ENCODE measurements around the gene DEPDC1.

Gene DEPDC1, protein sequence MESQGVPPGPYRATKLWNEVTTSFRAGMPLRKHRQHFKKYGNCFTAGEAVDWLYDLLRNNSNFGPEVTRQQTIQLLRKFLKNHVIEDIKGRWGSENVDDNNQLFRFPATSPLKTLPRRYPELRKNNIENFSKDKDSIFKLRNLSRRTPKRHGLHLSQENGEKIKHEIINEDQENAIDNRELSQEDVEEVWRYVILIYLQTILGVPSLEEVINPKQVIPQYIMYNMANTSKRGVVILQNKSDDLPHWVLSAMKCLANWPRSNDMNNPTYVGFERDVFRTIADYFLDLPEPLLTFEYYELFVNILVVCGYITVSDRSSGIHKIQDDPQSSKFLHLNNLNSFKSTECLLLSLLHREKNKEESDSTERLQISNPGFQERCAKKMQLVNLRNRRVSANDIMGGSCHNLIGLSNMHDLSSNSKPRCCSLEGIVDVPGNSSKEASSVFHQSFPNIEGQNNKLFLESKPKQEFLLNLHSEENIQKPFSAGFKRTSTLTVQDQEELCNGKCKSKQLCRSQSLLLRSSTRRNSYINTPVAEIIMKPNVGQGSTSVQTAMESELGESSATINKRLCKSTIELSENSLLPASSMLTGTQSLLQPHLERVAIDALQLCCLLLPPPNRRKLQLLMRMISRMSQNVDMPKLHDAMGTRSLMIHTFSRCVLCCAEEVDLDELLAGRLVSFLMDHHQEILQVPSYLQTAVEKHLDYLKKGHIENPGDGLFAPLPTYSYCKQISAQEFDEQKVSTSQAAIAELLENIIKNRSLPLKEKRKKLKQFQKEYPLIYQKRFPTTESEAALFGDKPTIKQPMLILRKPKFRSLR

DNA sequence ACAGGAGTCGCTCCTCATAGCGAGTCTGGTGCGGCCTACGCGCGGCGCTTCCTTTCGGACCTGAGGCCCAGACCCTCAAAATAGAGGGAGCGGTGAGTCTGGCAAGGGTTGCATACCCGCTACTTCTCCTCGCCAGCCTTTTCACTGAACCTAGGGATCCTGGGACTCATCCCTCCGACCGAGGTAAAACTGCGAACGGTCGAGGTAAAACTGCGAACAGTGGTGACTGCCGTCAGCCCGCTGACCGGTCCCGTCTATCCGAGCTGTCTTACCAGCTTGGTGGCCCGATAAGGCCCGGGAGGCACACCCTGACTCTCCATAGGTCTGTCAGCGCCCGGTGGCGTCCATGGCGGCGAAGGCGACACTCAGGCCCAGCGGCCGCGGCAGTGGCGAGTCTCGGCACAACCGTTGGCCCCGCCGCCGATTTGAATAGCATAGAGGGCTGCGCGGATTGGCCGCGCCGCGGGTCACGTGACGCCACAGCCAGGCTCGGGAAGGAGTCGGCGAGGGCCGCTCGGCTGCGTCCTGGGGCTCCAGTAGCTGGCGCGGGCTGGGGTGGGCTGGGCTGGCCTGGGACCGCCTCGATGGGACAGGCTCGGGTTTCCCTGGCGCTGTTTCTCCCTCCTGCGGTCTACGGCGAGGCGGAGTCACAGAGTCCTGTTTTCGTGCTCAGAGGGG is at the start of gene DEPDC1:
TSS of gene DEPDC1 (minus strand) at position 403 of the 678 bp plus-strand sequence. CDS start at position 320, 83 bp downstream.
- no peak for TF ChIP-seq GATA3 (IDR thresholded peaks at IDR 0.05; ENCODE audit: low read depth, low read length)
- no peak for TF ChIP-seq GATA2 (IDR thresholded peaks at IDR 0.05; ENCODE audit: low read depth, low read length)

DNA sequence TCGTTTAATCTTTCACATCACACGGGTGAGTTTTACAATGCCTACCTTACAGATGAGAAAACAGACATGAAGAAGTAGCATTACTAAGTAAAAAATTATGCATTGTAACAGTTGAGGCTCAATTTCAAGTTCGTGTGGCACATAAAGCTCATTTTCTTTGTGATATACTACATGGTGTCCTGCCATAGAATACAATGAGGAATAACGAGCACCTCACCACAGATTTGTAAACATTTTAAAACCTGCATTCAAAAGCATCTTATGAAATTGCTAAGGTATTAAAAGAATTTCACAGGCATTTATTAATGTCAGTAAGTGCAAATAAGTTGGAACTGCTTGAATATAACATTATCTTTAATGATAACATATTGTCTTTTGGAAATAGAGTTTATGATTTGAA is 47.8 kb upstream of the DEPDC1 start:
- TF ChIP-seq GATA2 (IDR thresholded peaks at IDR 0.05; ENCODE audit: low read depth, low read length) (no peak), GATA3 (IDR thresholded peaks at IDR 0.05; ENCODE audit: low read depth, low read length) (no peak)

DNA sequence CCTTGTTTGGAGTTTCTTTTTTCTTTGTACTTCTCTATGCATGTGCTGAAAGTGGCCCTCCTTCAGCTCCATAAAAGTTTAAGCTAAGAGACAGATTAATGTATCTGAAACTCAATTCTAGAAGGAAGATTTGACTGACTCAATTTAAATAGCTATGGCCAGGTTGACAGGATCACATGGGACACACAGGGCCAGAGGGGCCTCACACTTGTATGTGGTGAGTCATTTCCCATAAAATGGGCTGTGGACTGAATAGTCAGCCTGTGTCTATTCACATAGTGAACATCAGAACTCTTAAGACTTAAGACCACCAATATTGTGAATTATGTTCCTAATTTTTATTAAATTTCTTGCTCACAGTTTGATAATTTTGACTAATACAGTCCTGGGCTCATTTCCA is 45.7 kb upstream of the DEPDC1 start:
- TF ChIP-seq GATA3 (IDR thresholded peaks at IDR 0.05; ENCODE audit: low read depth, low read length) (no peak), GATA2 (IDR thresholded peaks at IDR 0.05; ENCODE audit: low read depth, low read length) (no peak)

DNA sequence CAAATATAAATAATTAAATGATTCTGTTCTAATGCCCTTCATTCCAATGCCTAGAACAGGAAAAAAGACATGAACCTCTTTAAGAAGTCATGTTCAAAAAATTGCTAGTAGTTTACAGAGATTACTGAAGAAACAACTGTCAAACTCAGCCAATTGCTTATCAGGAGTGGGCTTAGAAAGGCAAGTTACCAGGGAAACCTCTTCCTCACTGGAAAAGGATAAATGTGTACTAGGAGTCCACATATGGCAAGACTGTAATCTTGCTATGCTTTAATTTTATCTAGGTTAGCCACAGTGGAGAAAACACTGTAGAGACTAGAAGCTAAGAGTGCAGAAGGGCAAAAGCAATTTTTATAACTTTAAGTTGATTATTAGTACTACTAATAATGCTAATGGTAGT is 42.1 kb upstream of the DEPDC1 start:
- no peak for TF ChIP-seq GATA2 (IDR thresholded peaks at IDR 0.05; ENCODE audit: low read depth, low read length)
- no peak for TF ChIP-seq GATA3 (IDR thresholded peaks at IDR 0.05; ENCODE audit: low read depth, low read length)

DNA sequence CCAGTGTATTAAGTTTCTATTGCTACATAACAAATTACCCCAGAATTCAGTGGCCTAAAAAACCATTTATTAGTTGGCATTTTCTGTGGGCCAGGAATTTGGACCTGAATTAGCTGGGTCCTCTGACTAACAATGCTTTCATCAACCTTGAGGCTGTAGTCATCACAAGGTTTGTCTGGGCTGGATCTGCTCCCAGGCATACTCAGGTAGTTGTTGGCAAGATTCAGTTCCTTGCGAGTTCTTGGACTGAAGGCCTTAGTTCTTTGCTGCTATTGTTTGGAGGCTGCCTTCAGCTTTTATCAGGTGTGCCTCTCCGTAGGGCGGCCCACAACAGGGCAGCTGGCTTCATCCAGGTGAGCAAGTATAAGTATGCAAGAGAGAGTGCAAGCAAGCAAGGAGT is 31.4 kb upstream of the DEPDC1 start:
- no peak for TF ChIP-seq GATA2 (IDR thresholded peaks at IDR 0.05; ENCODE audit: low read depth, low read length)
- no peak for TF ChIP-seq GATA3 (IDR thresholded peaks at IDR 0.05; ENCODE audit: low read depth, low read length)

DNA sequence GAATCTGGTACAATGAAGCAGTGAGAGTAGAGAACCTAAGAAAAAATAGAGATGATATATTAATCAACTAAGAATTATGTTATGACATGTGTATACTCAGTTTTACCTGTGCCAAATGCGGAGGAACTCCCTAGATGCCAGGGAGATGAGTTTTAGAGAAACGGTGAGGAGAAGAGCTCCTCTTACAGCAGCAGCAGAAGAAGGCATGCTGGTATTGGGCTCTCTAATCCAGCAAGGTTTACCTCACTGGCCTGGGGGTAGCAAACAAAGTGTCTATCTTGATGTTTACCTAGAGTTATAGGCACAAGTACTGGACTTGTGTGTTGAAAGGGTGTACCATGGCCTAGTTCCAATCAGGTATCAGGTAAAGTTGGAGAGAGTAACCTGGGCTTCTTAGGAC is 28.9 kb upstream of the DEPDC1 start:
- TF ChIP-seq GATA2 (IDR thresholded peaks at IDR 0.05; ENCODE audit: low read depth, low read length) (no peak), GATA3 (IDR thresholded peaks at IDR 0.05; ENCODE audit: low read depth, low read length) (no peak)

DNA sequence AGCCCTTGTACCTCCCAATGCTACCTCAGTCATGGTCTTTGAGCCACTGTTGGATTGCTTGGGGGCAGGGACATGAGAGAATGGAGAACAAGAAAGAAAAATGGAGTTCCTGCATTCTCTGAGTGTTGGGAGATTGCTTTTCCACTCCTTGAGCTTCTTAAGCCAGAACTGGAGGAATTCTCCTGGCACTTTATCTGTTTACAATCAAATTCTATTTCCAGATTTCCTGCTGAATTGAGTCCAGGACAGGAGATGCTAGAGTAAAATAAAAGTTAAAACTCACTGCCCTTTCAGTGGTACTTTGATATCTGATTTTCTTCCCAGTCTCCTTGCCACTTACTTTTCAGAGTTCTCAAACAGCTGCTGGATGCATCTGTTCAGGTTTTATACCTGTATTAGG is 24.4 kb upstream of the DEPDC1 start:
- no peak for TF ChIP-seq GATA3 (IDR thresholded peaks at IDR 0.05; ENCODE audit: low read depth, low read length)
- no peak for TF ChIP-seq GATA2 (IDR thresholded peaks at IDR 0.05; ENCODE audit: low read depth, low read length)

DNA sequence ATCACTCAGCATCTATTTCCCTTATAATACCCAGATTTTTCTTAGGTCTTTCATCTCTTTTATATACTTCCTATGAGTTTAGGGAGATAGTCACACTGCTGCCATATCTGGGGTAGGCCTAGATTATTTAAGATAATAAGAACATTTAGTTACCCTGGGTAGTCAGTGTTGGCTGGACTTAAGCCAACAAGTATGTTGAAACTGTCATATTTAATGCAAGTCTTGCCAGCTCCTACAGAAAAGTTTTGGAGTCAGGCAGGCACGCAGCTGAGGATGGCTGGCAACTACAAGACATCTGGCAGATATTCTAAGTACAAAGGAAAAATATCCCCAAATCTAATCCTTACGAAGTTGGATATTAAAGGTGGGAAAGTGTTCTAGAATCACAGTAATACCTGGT is 19.2 kb upstream of the DEPDC1 start:
- TF ChIP-seq GATA3 (IDR thresholded peaks at IDR 0.05; ENCODE audit: low read depth, low read length) (no peak), GATA2 (IDR thresholded peaks at IDR 0.05; ENCODE audit: low read depth, low read length) (no peak)

DNA sequence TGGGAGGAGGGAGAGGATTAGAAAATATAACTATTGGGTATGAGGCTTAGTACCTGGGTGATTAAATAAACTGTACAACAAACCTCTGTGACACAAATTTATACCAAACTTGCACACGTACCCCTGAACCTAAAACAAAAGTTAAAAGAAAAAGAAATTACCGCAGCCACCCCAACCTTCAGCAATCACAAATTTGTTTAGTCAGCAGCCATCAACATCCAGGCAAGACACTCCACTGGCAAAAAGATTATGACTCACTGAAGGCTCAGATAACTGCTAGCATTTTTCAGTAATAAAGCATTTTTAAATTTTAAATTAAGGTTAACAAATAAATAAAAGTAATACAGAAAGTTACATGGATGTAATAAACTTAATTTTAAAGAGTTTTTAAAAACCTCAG is 14.4 kb upstream of the DEPDC1 start:
- TF ChIP-seq GATA3 (IDR thresholded peaks at IDR 0.05; ENCODE audit: low read depth, low read length) = no peak
- no peak for TF ChIP-seq GATA2 (IDR thresholded peaks at IDR 0.05; ENCODE audit: low read depth, low read length)

DNA sequence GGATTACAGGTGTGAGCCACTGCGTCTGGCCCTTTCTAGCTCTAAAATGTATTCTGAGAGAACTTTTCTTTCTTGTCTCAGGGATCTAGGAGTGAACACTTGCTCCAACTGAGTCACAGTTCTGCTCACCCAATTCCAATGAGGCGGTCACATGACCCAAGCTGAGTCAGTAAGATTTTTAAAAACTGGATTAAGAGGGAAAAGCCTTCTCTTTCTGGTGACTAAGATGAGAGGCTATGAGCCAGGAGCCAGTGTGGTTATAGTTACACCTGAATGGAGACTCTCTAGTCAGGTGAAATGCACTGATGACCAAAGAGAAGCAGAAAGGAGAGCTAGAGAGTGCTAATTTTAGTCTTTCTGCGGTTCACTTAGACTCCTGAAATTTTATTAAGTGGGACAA is 9.5 kb upstream of the DEPDC1 start:
- TF ChIP-seq GATA3 (IDR thresholded peaks at IDR 0.05; ENCODE audit: low read depth, low read length) = no peak
- TF ChIP-seq GATA2 (IDR thresholded peaks at IDR 0.05; ENCODE audit: low read depth, low read length) = no peak

DNA sequence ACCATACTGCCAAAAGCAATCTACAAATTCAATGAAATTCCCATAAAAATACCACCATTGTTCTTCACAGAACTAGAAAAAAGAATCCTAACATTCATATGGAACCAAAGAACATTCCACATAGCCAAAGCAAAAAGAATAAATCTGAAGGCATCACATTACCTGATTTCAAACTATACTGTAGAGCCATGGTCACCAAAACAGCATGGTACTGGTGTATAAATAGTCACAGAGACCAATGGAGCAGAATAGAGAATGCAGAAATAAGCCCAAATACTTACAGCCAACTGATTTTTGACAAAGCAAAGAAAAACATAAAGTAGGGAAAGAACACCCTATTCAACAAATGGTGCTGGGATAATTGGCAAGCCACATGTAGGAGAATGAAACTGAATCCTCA is 6.2 kb upstream of the DEPDC1 start:
- TF ChIP-seq GATA2 (IDR thresholded peaks at IDR 0.05; ENCODE audit: low read depth, low read length) (no peak), GATA3 (IDR thresholded peaks at IDR 0.05; ENCODE audit: low read depth, low read length) (no peak)

DNA sequence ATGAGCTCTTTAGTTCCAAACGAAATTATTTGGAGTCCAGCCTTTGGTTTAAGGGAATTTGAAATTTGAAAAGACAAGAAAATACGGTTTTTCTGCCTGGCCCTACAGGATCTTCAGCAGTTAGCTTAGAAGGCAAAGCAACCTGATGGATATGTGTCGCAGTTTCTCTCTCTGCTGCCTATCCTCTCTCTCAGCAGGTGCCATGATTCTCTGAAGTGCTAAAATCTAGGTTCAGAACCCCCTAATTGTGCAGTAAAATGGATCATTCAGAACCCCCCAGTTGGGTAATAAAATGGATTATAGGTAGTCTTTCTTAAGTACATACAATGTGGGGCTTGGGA is 446 bp upstream of the DEPDC1 start:
- TF ChIP-seq GATA2 (IDR thresholded peaks at IDR 0.05; ENCODE audit: low read depth, low read length) (no peak), GATA3 (IDR thresholded peaks at IDR 0.05; ENCODE audit: low read depth, low read length) (no peak)

DNA sequence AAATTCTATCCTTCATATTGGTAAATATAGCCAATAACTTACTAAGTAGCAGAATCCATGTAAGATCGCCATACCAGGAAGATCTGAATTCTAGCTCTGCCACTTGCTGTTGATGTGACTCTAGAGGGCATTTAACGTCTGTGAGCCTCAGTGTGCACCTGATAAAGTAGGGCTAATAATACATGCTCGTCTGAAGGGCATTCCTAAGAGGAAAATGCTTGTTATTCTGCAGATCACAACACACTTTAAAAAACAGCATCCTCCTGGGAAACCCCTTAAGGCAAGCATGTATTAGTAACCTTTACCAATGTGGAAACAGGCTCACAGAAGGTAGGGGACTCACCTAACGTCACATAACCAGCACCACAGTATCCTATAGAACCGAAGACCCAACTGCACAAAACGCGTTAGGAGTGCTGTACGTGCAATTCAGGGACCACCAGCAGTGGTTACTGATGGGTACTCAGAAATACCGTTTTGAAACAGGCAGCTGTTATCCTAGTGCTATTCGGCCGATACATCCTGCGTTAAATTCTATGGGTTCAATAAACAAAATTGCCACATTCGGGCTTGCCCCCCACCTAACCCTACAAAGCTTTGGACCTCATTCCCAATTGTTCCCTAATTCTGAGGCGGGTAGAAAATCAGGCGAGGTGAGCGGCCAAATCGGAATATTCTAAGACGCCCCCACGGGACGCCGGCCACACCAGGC is 758 bp downstream of the DEPDC1 start:
- TF ChIP-seq GATA3 (IDR thresholded peaks at IDR 0.05; ENCODE audit: low read depth, low read length) = no peak
- TF ChIP-seq GATA2 (IDR thresholded peaks at IDR 0.05; ENCODE audit: low read depth, low read length) = no peak

DNA sequence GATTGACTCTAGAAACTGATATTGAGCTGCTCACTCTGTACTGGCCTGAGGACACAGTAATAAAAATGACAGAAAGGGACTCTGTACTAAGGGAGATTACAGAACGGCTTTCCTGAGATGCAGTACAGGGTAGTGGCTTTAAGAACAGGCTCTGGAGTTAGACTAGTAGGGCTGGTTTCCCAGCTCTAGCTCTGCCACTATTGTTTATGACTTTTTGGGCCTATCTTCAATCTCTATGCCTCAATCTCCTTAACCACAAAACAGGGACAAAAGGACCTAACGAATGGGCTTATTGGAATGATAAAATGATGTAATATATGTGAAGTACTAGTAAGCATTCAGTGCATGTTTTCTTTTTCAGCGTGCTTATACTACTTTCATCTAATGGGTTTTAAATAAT is 1.4 kb downstream of the DEPDC1 start:
- TF ChIP-seq GATA2 (IDR thresholded peaks at IDR 0.05; ENCODE audit: low read depth, low read length) (no peak), GATA3 (IDR thresholded peaks at IDR 0.05; ENCODE audit: low read depth, low read length) (no peak)
